Stimulated activated CD4-positive, alpha-beta T cell treated with anti-CD3 and anti-CD28 coated beads, Interleukin-15, amount 100 ng/mL, for 24 hours (primary cell): Measurements from ENCODE around the gene ADAMTSL2.

ENCODE experiments used
- DNase-seq: peaks from one replicate; pipeline ENCODE4 v3.0.0-alpha.2; 2020

The ADAMTSL2 gene

DNA sequence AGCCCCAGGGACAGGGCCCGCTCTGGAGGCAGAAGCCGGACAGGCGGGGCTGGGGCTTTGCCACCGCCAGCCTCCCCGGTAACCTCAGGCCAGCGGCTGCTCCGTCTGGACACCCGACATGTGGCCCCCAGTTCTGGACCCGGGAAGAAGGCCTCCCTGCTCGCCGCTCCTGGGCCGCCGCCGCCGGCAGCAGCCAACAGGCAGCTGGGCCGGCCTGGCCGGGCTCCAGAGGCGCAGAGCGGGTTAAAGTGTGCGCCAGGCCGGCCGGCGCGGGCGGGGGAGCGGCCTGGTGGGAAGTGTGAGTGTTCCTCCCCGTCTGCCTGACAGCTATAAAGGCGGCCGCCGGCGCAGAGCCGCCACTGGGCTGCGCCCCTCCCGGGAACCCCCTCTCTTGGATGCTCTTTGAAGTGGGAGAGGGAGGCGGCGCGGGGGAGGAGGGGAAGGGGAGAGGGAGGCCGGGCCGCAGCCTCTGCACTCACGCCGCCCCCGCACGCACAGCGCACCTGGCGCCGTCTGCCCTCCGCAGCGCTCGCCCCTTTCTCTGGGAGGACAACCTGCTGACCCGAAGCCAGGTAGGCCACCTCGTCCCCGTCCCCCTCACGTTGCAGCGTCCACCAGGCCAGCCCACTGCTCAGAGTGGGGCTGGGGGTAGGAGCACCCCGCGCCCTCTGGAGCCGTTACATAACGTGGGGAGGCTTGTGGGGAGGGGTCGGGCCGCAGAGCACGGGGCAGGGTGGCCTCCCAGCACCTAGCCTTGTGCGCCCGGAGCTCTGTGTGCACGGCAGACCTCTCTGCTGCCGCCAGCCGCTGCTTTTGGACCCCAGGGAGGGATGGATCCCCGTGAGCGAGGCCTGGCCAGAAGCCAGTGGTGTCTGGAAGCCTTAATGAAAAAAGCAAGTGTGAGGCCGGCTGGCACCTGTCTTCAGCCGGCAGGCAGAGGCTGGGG is at the start of gene ADAMTSL2:
Gene ADAMTSL2, plus strand, starts transcription at position 359 of the 946 bp plus-strand sequence. CDS start 2,009 bp downstream, outside the sequence.
- peak; percentile 52 for DNase-seq

DNA sequence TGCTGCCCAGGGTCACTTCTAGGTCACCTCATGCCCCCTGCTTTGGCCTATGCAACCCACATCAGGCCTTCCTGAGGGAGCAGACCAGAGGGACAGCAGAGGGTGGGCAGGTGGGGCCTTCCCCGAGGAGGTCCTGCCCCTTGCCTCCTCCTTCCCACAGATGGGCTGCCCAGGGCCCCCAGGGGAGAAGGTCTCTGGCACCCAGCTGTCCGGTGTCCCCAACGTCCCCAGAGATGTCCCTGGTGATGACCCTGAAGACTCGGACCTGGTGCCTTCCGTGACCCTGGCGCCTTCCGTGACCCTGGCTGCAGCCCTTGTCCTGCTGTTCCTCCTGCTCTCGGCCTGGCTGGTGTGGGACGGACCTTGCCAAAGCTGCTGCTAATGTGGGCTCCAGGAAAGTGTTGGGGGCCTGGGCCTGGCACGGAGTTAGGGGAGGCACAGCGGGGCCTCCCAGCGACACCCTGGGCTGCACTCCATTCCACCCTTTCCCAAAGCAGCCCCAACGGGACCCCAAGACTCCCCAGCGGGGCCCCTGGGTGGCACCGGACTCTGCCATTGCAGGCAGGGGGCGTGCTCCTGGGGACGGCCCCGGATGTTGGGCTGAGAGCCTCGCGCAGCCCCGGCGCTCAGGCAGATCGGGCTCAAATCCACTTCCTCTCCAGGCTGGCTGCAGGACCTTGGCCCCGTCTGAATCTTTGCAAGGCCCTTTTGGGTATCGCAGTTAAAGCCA is 48.8 kb upstream of the ADAMTSL2 start:
- DNase-seq, result peak; percentile 25

DNA sequence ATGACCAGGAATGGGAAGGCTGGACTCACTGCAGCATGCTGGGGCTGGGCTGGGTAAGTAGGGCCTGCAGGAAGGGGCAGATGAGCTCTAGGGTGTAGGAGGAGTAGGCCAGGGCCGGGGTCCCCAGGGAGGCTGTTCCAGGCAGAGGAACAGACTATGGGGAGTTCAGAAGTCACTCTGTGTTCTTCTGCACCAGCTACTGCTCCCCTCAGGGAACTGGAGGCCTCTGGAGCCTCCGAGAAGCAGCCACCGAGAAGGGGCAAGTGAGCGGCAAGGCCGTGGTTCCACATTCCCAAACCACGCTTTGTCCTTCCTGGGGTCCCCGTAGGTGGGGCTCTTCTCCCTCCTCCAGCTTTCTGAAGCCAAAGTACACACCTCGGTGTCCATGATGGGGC is 47.2 kb upstream of the ADAMTSL2 start:
- DNase-seq, result no peak

DNA sequence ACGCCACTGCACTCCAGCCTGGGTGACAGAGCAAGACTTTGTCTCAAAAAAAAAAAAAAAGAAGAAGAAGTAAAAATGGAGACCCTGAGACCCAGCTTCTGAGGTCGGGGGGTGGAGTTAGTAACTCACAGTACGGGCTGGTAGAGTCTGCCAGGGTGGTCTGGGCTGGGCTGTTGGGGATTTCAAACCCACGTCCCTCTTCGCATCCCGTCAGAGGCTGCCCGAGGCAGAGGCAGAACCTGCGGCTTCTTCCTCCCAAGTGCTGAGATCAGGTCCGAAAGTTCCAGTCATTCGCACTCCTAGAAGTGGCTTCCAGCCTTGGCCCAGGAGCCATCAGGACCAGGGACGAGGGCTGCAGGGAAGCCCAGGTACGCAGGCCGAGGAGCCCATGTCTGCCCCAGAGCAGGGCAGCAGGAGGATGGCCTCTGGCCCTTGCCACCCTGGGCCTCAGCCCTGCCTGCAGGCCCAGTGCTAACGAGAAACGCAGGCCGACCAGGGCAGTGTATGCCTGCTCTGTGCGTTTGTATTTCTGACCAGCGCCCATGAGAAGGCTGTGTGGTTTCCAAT is 45.7 kb upstream of the ADAMTSL2 start:
- DNase-seq, result no peak

DNA sequence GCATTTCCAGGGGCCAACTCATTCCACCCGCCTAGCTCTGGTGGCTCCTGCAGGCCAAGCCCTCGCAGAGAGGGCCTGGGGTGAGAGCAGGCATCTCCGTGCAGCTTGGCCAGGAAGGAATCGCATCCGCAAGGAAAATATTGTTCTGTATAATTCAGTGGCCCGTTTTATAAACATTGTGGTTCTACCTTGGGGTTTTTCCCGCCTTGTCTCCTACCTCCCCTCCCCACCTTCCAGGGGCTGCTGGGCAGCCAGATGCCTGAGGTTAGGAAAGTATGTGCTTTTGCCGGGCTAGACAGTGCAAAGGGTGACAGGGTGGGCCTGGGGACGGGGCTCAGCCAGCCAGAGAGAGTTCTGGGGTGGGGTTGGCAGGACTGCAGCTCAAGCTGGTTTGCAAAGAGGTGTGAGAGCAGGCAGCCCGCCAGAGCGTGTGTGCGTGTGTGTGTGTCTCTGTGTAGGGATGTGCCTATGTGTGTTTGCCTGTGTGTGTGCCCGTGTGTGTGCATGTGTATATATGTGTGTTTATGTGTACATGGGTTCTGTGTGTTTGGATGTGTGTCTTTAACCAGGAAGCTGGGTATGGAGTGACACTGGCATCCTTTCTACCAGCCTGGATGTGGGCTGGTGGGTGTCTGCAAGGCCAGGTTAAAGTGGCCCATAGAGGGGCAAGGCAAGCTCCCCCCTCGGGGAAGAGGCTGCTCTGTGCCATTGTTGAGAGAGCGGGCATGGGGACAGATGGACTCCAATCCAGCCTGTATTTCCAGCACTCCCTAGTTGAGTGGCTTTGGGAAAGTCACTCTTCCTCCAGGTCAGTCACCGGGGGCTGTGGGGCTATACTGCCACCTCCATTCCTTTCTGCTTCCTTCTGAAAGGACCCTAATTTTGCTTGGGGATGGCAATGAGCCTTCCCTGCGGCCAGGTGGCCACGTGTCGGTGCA is 45.0 kb upstream of the ADAMTSL2 start:
- DNase-seq, result no peak

DNA sequence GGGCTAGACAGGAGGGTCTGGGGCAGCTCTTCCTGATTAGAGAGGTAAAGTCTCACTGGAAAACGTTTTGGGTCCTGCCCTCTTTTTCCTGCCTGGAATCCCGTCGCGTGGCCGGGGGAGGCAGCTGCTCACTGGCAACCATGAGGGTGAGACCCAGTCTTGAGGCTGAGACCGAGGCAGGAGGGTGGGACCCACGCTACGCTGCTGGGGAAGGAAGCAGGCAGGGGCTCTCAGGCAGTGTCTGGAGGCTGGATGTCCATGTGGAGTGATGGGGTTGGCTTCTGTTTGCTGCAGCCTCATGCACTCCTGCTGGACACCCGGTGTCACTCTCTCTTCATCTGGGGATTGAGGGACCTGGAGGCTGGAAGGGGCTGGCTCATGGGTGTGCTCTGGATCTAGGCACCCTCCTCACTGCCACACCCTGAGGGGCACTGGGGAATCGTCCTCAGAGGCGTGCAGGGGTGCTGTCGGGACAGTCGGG is 44.3 kb upstream of the ADAMTSL2 start:
- no peak for DNase-seq

DNA sequence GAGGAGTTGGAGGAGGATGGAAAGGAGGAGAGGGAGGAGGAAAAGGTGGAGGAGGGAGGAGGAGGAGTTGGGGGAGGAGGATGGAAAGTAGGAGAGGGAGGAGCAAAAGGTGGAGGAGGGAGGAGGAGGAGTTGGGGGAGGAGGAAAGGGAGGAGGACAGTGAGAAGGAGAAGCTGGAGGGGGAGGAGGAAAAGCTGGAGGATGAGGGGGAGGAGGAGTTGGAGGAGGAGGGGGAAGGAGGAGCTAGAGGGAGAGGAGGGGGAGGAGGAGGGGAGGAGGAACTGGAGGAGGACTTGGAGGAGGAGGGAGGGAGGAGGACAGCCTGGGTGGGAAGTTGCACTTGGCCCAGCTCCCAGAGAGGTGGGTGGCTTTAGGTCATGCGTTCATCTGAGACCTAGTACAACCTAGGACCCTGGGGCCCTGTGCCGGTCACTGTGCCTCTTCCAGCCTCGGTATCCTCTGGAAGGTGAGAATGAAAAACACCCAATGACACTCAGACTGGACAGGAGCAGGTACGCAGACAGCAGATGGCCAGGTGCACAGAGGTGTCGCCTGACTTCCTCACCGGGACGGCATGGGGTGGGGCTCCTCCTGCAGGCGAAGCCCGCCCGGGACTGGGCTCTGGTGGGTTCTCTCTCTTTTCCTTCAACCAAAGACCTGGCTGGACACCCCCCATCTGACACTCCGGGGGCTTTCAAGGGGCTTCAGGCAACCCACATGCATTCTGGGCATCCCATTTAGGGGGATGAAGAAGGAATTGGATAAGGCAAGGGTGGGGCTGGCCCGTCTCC is 43.4 kb upstream of the ADAMTSL2 start:
- no peak for DNase-seq

DNA sequence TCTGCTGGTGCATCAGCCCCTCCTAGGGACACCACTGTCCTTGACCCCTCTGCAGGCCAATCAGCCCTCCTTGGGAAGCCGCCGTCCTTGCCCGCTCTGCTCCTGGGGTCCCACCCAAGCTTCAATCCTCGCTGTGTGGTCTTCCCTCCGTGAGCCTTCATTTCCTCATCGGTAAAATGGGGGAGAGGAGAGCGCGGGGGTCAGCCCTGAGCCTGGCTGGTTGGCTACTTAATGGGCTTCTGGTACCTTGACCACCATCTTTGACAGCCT is 42.9 kb upstream of the ADAMTSL2 start:
- DNase-seq, result no peak

DNA sequence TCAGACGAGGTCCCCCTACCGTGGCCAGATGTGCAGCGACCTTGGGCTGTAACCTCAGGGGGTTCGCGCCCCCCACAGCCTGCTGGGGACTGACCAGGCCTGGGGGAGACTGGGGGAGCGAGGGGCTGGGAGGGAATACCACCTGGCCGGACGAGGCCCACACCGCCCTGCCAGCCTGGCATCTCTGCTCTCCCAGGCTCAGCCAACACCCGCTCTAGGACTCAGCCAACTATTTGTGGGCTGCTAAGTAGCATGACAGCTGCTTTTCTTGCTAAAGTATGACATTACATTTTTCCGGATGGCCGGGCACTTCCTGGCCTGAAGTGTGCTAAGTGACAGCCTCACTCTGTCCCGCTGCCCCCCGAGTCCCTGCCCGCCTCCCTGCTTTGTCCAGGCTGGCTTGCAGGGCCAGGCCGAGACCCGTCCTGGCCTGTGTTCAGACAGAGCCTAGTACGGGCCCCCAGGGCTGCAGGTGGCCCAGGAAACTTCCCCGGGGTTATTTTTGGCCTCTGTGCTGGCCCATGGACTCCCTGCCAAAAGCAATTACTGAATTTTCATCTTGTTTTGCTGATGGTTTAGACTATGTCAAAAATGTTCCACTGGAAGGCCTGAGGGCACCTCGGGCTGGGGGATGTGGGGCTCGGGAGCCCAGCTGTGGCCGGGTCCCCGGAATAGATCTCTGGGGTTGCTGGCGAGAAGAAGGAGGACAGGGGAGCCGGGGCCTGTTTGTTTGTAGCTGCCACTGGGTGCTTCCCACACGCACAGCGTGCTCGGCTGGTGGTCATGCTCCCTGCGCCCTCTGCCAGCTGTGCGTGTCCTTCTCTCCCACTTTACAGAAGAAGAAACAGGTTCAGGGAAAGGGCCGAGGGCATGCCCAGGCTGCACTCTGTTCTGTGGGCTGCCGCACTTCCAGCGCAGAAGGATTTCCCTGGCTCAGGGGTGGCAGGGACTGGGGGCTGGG is 42.2 kb upstream of the ADAMTSL2 start:
- DNase-seq, result no peak

DNA sequence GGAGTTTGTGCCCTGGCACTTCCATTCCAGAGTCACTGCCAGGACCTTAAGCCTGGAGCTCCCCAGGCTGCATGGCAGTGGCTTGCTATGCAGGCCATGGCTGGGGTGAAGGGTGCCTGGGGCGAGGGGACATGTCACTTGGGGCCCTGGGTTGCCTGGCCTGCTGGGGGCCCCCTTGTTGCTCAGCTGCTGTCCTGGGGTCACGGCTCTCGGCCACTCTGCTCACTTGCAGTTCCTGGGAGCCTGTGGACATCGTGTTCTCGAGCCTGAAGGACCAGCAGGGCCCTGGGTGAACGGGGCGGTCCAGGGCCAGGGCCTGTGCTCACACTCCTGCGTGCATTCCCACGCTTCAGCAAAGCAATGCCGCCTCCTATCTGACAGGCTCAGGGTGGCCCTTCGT is 41.1 kb upstream of the ADAMTSL2 start:
- DNase-seq, result no peak

DNA sequence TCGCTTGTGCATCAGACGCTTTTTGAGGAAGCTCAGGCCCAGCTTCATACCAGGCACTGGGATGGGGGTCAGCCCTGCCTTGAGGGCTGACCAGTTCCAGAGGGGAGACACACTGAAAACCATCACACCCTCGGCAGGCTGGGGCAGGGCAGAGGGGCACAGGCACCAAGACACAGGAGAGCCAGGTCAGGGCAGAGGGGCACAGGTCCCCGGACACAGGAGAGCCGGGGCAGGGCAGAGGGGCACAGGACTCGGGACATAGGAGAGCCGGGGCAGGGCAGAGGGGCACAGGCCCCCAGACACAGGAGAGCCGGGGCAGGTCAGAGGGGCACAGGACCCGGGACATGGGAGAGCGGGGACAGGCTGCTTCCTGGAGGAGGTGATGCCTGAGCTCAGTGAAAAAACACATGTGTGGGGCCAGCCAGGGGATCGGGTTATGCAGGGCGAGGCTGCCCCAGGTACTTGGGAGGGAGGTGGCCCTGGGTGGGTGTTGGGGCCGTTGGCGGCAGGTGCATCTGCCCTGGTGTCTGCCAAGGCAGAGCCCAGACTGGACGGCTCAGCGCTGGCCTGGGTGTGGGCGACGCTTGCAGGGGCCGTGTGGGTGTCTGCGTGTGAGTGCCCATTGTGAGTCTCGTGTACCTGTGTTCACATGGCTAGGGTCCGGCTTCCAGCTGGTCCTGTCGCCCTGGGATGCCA is 40.5 kb upstream of the ADAMTSL2 start:
- no peak for DNase-seq

DNA sequence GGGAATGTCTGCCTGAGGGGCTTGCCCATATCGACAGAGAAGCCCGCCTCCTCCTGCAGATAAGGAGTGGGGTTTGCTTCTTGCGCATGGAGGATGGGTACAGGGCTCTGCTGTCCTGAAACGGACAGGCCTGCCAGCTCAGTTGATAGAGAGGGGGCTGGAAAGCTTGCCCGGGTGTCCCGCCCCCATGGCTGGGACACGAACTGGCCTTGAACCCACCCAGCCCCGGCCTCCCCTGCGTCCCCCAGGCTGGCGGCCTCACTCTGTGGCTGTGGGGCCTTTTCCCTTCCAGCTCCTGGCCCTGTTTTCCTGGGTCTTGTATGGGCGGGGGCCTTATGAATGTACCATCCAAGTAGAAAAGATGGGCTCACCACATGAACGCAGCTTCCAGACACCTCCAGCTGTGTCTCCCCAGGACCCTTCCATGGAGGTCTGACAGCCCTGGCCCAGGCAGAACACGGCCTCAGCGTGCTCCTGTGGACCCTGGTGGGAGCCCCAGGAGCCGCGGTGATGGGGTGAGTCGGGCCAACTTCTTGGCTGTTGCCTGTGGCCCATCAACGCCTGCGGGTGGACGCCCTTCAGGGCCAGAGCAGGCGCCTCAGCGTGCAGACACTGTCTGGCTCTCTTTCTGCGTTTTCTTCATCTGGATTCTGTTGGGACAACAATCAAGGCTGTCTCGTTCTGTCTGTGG is 39.7 kb upstream of the ADAMTSL2 start:
- DNase-seq, result no peak

DNA sequence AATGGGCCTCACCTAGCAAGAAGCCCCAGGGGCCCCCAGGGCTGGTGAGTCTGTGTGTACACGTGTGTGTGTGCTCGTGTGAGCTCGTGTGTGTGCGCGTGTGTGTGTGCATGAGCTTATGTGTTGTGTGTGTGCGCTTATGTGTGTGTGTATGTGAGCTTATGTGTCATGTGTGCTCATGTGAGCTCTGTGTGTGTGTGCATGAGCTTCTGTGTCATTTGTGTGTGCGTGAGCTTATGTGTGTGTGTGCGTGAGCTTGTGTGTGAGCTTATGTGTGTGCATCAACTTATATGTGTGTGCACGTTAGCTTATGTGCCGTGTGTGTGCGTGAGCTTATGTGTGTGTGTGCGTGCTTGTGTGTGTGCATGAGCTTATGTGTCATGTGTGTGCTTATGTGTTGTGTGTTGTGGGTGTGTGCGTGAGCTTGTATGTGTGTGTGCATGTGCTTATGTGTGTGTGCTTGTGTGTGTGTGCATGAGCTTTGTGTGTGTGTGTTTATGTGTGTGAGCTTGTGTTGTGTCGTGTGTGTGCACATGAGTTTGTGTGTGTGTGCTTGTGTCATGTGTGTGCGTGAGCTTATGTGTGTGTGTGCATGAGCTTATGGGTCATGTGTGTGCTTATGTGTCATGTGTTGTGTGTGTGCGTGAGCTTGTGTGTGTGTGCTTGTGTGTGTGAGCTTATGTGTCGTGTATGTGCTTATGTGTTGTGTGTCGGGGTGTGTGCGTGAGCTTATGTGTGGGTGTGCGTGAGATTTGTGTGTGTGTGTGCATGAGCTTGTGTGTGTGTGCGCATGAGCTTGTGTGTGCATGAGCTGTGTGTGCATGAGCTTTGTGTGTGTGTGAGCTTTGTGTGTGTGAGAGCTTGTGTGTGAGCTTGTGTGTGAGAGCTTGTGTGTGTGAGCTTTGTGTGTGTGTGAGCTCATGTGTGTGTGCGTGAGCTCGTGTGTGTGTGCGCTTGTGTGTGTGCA is 38.9 kb upstream of the ADAMTSL2 start:
- DNase-seq, result no peak

DNA sequence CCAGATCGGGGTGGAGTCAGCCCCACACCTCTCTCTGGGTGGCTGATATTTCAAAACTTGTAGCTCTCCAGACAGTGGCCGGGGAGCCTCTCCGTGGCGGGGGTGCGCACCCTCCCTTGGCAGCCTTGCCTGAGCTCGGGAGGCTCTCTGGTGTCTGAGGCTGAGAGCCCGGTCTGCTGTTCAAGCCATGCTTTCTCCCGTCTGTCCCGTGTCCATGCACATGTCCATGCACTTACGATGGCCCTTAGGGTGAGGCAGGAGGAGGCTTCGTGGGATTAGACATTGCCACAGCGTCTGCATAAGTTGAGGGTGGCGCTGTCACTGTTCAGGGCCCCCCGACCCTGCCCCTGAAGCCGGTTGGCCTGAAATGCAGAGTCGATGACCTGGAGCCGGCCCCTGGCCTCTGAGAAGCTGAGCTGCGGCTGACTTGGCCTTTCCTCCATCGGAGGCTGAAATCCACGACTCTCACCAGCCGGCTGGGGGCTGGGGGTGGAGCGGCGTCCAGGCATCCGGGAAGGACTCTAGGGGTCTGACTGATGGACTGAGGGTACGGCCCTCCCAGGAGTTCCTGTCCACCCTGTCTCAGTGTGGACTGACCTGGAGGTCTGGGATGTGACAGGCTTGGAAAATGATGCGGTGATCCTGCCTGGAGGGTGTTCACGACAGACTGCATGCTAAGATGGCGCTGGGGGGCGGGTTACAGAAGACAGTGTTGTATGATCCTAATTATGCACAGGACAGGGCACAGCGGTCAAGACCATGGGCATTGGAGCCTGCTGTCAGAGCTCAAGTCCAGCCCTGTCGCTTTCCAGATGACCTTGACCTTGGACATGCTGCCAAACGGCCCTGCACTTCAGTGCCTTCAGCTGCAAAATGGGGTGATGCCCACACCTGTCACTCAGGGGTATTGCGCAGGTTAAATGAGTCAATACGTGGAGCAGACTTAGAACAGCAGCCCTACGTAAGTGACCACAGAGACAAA is 37.4 kb upstream of the ADAMTSL2 start:
- no peak for DNase-seq

DNA sequence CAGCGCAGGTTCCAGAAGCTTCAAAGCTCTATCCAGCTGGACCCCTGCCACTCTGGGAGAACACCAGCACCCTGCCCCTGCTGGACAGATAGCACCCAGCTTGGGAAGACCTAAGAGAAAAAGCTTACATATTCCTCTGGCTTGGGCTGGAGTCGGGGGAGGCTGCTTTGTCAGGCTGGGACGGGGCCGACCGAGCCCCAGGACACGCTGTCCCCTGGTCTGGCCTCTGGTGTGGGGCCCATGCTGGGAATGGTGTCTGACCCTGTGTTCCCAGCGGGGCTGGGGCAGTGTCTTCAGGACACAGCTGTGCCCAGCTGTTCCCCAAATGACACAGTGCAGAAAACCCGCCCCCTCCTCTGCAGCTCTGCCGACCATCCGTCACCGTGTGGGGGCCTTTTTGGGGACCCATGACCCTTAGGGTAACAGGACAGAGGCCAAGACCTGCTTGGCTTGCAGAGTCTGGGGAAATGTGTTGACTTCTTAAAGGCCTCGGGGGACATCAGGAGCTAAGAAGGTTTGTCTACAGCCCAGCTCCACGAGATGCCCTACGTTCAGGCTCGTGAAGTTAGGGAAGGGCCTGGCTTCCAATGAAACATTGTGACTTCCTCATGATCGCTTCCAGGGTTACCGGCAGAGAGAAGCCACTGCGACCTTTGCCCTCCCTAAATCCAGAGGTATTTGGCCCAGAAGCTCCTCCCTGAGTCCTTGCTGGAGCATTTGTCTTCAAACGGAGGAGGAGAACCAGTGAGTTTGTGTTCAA is 35.2 kb upstream of the ADAMTSL2 start:
- DNase-seq, result no peak

DNA sequence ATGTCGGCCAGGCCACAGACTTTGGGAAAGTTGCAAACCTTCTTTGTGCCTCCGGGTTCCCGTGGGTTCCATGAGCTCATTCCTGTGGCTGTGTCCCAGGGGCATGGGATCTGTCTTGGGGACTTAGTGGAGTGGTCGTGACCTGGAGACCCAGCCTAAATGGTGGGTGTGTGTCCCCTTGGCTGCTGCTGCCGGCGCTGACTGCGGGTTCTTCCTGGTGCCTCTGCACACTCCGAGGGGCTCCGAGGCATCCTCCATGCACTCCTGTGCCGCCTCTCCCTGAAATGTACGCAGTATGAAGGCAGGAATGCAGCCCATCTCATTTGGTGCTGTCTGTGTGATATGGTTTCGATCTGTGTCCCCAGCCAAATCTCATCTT is 34.6 kb upstream of the ADAMTSL2 start:
- DNase-seq, result no peak
